ENCODE measurements around the gene COX7B2.

DNA sequence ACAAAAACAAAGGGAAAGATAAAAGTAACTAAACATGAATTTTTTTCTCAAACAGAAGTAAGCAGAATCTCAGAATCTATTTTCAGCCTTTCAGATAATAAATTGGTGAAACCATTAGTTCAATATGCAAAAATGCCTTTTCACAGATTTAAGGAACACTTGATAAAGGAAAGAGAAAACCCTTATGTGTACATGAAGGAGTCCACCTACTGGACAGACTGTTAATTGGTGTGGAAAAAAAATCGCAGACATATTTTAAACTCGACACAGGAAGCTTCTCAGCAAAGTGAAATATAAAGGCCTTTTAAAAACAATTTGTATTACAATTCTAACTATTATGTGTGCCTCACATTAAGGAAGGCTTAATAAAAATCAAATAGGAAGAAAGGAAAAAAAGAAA, 22.3 kb downstream of the COX7B2 start:
- TF ChIP-seq, protein P1, sequence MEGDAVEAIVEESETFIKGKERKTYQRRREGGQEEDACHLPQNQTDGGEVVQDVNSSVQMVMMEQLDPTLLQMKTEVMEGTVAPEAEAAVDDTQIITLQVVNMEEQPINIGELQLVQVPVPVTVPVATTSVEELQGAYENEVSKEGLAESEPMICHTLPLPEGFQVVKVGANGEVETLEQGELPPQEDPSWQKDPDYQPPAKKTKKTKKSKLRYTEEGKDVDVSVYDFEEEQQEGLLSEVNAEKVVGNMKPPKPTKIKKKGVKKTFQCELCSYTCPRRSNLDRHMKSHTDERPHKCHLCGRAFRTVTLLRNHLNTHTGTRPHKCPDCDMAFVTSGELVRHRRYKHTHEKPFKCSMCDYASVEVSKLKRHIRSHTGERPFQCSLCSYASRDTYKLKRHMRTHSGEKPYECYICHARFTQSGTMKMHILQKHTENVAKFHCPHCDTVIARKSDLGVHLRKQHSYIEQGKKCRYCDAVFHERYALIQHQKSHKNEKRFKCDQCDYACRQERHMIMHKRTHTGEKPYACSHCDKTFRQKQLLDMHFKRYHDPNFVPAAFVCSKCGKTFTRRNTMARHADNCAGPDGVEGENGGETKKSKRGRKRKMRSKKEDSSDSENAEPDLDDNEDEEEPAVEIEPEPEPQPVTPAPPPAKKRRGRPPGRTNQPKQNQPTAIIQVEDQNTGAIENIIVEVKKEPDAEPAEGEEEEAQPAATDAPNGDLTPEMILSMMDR (conservative IDR thresholded peaks at IDR 0.05; ENCODE audit: low read depth, low read length): peak; percentile 52; the same call in 1 of the 2 replicates
- no peak for TF ChIP-seq EZH2 (IDR thresholded peaks at IDR 0.05; ENCODE audit: low read length, unreplicated experiment)
